WTC11 (cell line): Measurements from ENCODE around the gene IFITM10. TPM values are rescaled to one million over a fixed set of nuclear protein-coding genes. Genes with fewer than 3 reads are reported as not detected.

Experiments
- ATAC-seq: fragments of 200-7000 bp; cut with Tn5 transposase; 2 replicates; pipeline ENCODE4 v1.10.0; 2021; ENCODE audit warnings: mild to moderate bottlenecking, moderate library complexity
- CTCF ChIA-PET: fragments of 300-600 bp; sonication (Branson Sonifier 250); formaldehyde crosslinking; loops from one replicate; lab custom pipeline; 2021; ENCODE audit warnings: antibody characterized with exemption; lab: Charles Lee
- POLR2A ChIA-PET: fragments of 350-600 bp; sonication (Branson Sonifier 250); formaldehyde crosslinking; loops from one replicate; lab custom pipeline; 2021; ENCODE audit warnings: antibody characterized with exemption; lab: Charles Lee
- DNase-seq: peaks from one replicate; pipeline ENCODE4 v3.0.0; 2021; ENCODE audit warnings: low spot score
- H3K27ac Mint-ChIP-seq: 2 replicates; pipeline ENCODE4 v1.8.0; 2021; ENCODE audit warnings: mixed read lengths
- H3K27me3 Mint-ChIP-seq: 2 replicates; pipeline ENCODE4 v1.8.0; 2021; ENCODE audit warnings: low read depth, mild to moderate bottlenecking, moderate library complexity, mixed read lengths
- H3K36me3 Mint-ChIP-seq: 2 replicates; pipeline ENCODE4 v1.8.0; 2021; ENCODE audit warnings: mixed read lengths
- H3K4me1 Mint-ChIP-seq: 2 replicates; pipeline ENCODE4 v1.8.0; 2022; ENCODE audit warnings: mixed read lengths
- H3K4me3 Mint-ChIP-seq: 2 replicates; pipeline ENCODE4 v1.8.0; 2021; ENCODE audit warnings: mild to moderate bottlenecking, moderate library complexity, mixed read lengths
- H3K9me3 Mint-ChIP-seq: 2 replicates; pipeline ENCODE4 v1.8.0; 2021; ENCODE audit warnings: mixed read lengths
- CBFB ChIP-seq: sonication (generic); formaldehyde crosslinking; IDR thresholded peaks from 2 replicates; pipeline ENCODE4 v1.8.1; 2022; ENCODE audit warnings: mild to moderate bottlenecking, low read depth, missing genetic modification reagents
- CREB1 ChIP-seq: sonication (generic); formaldehyde crosslinking; IDR thresholded peaks from 2 replicates; pipeline ENCODE4 v1.8.0; 2023; ENCODE audit warnings: mild to moderate bottlenecking, missing genetic modification reagents
- CREM ChIP-seq: sonication (generic); formaldehyde crosslinking; IDR thresholded peaks from 2 replicates; pipeline ENCODE4 v1.8.1; 2022; ENCODE audit warnings: mild to moderate bottlenecking, missing genetic modification reagents, moderate library complexity
- E2F5 ChIP-seq: sonication (generic); formaldehyde crosslinking; IDR thresholded peaks from 2 replicates; pipeline ENCODE4 v1.8.1; 2022; ENCODE audit warnings: mild to moderate bottlenecking, moderate library complexity, missing genetic modification reagents
- FOXJ3 ChIP-seq: sonication (generic); formaldehyde crosslinking; IDR thresholded peaks from 2 replicates; pipeline ENCODE4 v1.9.0; 2021; ENCODE audit warnings: missing genetic modification reagents, mild to moderate bottlenecking, borderline replicate concordance
- FOXP4 ChIP-seq: sonication (generic); formaldehyde crosslinking; IDR thresholded peaks from 2 replicates; pipeline ENCODE4 v1.8.0; 2022; ENCODE audit warnings: mild to moderate bottlenecking, missing genetic modification reagents
- HMGA2 ChIP-seq: fragments of 250-450 bp; sonication (Bioruptor Pico); IDR thresholded peaks from 2 replicates; pipeline ENCODE4 v1.4.0; 2021; ENCODE audit warnings: mild to moderate bottlenecking, moderate library complexity
- IRF1 ChIP-seq: sonication (generic); formaldehyde crosslinking; IDR thresholded peaks from 2 replicates; pipeline ENCODE4 v1.8.0; 2023; ENCODE audit warnings: missing genetic modification reagents
- NFATC4 ChIP-seq: fragments of 250-450 bp; sonication (Bioruptor Pico); IDR thresholded peaks from 2 replicates; pipeline ENCODE4 v1.9.0; 2021; ENCODE audit warnings: mild to moderate bottlenecking
- NR1H2 ChIP-seq: sonication (generic); formaldehyde crosslinking; IDR thresholded peaks from 2 replicates; pipeline ENCODE4 v1.9.0; 2021; ENCODE audit warnings: mild to moderate bottlenecking, moderate library complexity, missing genetic modification reagents
- RELA ChIP-seq: sonication (generic); formaldehyde crosslinking; IDR thresholded peaks from 2 replicates; pipeline ENCODE4 v1.8.1; 2022; ENCODE audit warnings: missing genetic modification reagents, mild to moderate bottlenecking, borderline replicate concordance
- SMAD4 ChIP-seq: sonication (generic); formaldehyde crosslinking; IDR thresholded peaks from 2 replicates; pipeline ENCODE4 v1.8.0; 2022; ENCODE audit warnings: mild to moderate bottlenecking, missing genetic modification reagents
- TCF7 ChIP-seq: sonication (generic); formaldehyde crosslinking; IDR thresholded peaks from 2 replicates; pipeline ENCODE4 v1.8.0; 2022; ENCODE audit warnings: mild to moderate bottlenecking, low read depth, missing genetic modification reagents, moderate library complexity
- TEAD1 ChIP-seq: sonication (generic); formaldehyde crosslinking; IDR thresholded peaks from 2 replicates; pipeline ENCODE4 v1.8.0; 2022; ENCODE audit warnings: mild to moderate bottlenecking, missing genetic modification reagents
- TEAD4 ChIP-seq: sonication (generic); formaldehyde crosslinking; IDR thresholded peaks from 2 replicates; pipeline ENCODE4 v1.8.0; 2022; ENCODE audit warnings: mild to moderate bottlenecking, missing genetic modification reagents
- USF1 ChIP-seq: sonication (generic); formaldehyde crosslinking; IDR thresholded peaks from 2 replicates; pipeline ENCODE4 v1.8.0; 2022; ENCODE audit warnings: mild to moderate bottlenecking, missing genetic modification reagents
- ZNF138 ChIP-seq: sonication (generic); formaldehyde crosslinking; conservative IDR thresholded peaks from 2 replicates; pipeline ENCODE4 v1.8.1; 2022; ENCODE audit warnings: mild to moderate bottlenecking, moderate library complexity, missing genetic modification reagents
- ZNF263 ChIP-seq: sonication (generic); formaldehyde crosslinking; IDR thresholded peaks from 2 replicates; pipeline ENCODE4 v1.8.1; 2022; ENCODE audit warnings: low read depth, mild to moderate bottlenecking, moderate library complexity, missing genetic modification reagents
- ZNF396 ChIP-seq: fragments of 250-450 bp; sonication (Bioruptor Pico); IDR thresholded peaks from 2 replicates; pipeline ENCODE4 v1.8.0; 2021; ENCODE audit warnings: mild to moderate bottlenecking, moderate library complexity, borderline replicate concordance
- ZNF416 ChIP-seq: fragments of 250-450 bp; sonication (Bioruptor Pico); IDR thresholded peaks from 2 replicates; pipeline ENCODE4 v1.9.0; 2021; ENCODE audit warnings: mild to moderate bottlenecking, inconsistent platforms
- total RNA-seq: library from RNA; stranded (reverse); gene quantifications from 3 replicates; pipeline ENCODE4 v1.2.3, GENCODE V29; 2021
- TF ChIP-seq, protein P1 (sequence below): sonication (generic); formaldehyde crosslinking; IDR thresholded peaks from 2 replicates; pipeline ENCODE4 v1.8.1; 2022; ENCODE audit warnings: low read depth, mild to moderate bottlenecking, moderate library complexity, missing genetic modification reagents, borderline replicate concordance
- TF ChIP-seq, protein P2 (sequence below): sonication (generic); formaldehyde crosslinking; IDR thresholded peaks from 2 replicates; pipeline ENCODE4 v1.8.0; 2022; ENCODE audit warnings: mild to moderate bottlenecking, missing genetic modification reagents
- TF ChIP-seq, protein P3 (sequence below): sonication (generic); formaldehyde crosslinking; IDR thresholded peaks from 2 replicates; pipeline ENCODE4 v1.8.1; 2023; ENCODE audit warnings: mild to moderate bottlenecking, missing genetic modification reagents, moderate library complexity
- TF ChIP-seq, protein P4 (sequence below): sonication (generic); formaldehyde crosslinking; IDR thresholded peaks from 2 replicates; pipeline ENCODE4 v1.8.1; 2023; ENCODE audit warnings: mild to moderate bottlenecking, moderate library complexity, missing genetic modification reagents

Gene IFITM10
- total RNA-seq, 1 experiment from 2014 or later = 1.7 TPM

GRCh38 chr11:1776944-1777715, 26.7 kb upstream of the IFITM10 start:
- no peak for TF ChIP-seq SMAD4 (CRISPR knock-in tag)
- no peak for TF ChIP-seq TEAD1 (CRISPR knock-in tag)
- TF ChIP-seq, protein P1, sequence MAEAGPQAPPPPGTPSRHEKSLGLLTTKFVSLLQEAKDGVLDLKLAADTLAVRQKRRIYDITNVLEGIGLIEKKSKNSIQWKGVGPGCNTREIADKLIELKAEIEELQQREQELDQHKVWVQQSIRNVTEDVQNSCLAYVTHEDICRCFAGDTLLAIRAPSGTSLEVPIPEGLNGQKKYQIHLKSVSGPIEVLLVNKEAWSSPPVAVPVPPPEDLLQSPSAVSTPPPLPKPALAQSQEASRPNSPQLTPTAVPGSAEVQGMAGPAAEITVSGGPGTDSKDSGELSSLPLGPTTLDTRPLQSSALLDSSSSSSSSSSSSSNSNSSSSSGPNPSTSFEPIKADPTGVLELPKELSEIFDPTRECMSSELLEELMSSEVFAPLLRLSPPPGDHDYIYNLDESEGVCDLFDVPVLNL (CRISPR knock-in tag) = no peak
- no peak for TF ChIP-seq ZNF396 (CRISPR knock-in tag)
- TF ChIP-seq ZNF138 (CRISPR knock-in tag) = no peak
- TF ChIP-seq, protein P2, sequence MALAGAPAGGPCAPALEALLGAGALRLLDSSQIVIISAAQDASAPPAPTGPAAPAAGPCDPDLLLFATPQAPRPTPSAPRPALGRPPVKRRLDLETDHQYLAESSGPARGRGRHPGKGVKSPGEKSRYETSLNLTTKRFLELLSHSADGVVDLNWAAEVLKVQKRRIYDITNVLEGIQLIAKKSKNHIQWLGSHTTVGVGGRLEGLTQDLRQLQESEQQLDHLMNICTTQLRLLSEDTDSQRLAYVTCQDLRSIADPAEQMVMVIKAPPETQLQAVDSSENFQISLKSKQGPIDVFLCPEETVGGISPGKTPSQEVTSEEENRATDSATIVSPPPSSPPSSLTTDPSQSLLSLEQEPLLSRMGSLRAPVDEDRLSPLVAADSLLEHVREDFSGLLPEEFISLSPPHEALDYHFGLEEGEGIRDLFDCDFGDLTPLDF (CRISPR knock-in tag) = no peak
- no peak for TF ChIP-seq IRF1 (CRISPR knock-in tag)
- no peak for TF ChIP-seq HMGA2 (CRISPR knock-in tag)
- no peak for TF ChIP-seq FOXJ3 (CRISPR knock-in tag)
- no peak for TF ChIP-seq RELA (CRISPR knock-in tag)
- no peak for TF ChIP-seq TEAD4
- no peak for TF ChIP-seq ZNF416 (CRISPR knock-in tag)
- TF ChIP-seq CREM (CRISPR knock-in tag) = no peak
- Mint-ChIP-seq H3K9me3 (peaks cover 4% of the 10 kb centered on the region), H3K36me3 (no peaks in the 10 kb centered on the region), H3K4me1 (peaks cover 13% of the 10 kb centered on the region), H3K27me3 (peaks cover 9% of the 10 kb centered on the region; the same call in 1 of the 2 replicates), H3K4me3 (no peak overlapping the region), H3K27ac (no peak overlapping the region)
- DNase-seq = no peak
- ATAC-seq = no peak
- ChIA-PET CTCF (interaction anchor here (0.7 to 1.6 kb wide), 2 partner anchors 48 to 154 kb away, joined by 3 to 8 read pairs; no protein-coding TSS in a partner anchor), POLR2A (interaction anchor here (0.7 kb wide), 1 partner anchor 207 kb away, joined by 6 read pairs; no protein-coding TSS in a partner anchor)

GRCh38 chr11:1776331-1776851, 26.0 kb upstream of the IFITM10 start:
- Mint-ChIP-seq H3K4me1 (peaks cover 19% of the 10 kb centered on the region), H3K4me3 (no peak overlapping the region), H3K27ac (no peak overlapping the region), H3K36me3 (no peaks in the 10 kb centered on the region), H3K9me3 (peaks cover 4% of the 10 kb centered on the region), H3K27me3 (peaks cover 9% of the 10 kb centered on the region; the same call in 1 of the 2 replicates)
- no peak for ATAC-seq
- DNase-seq = no peak
- CTCF ChIA-PET = no interaction called here
- POLR2A ChIA-PET = interaction anchor here (0.7 kb wide), 1 partner anchor 208 kb away, joined by 6 read pairs; no protein-coding TSS in a partner anchor
- TF ChIP-seq ZNF138 (CRISPR knock-in tag) = no peak
- TF ChIP-seq, protein P3, sequence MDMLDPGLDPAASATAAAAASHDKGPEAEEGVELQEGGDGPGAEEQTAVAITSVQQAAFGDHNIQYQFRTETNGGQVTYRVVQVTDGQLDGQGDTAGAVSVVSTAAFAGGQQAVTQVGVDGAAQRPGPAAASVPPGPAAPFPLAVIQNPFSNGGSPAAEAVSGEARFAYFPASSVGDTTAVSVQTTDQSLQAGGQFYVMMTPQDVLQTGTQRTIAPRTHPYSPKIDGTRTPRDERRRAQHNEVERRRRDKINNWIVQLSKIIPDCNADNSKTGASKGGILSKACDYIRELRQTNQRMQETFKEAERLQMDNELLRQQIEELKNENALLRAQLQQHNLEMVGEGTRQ (CRISPR knock-in tag) = no peak
- TF ChIP-seq, protein P4, sequence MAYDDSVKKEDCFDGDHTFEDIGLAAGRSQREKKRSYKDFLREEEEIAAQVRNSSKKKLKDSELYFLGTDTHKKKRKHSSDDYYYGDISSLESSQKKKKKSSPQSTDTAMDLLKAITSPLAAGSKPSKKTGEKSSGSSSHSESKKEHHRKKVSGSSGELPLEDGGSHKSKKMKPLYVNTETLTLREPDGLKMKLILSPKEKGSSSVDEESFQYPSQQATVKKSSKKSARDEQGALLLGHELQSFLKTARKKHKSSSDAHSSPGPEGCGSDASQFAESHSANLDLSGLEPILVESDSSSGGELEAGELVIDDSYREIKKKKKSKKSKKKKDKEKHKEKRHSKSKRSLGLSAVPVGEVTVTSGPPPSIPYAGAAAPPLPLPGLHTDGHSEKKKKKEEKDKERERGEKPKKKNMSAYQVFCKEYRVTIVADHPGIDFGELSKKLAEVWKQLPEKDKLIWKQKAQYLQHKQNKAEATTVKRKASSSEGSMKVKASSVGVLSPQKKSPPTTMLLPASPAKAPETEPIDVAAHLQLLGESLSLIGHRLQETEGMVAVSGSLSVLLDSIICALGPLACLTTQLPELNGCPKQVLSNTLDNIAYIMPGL (CRISPR knock-in tag) = no peak
- TF ChIP-seq E2F5 (CRISPR knock-in tag) = no peak
- no peak for TF ChIP-seq TCF7 (CRISPR knock-in tag)
- TF ChIP-seq ZNF263 (CRISPR knock-in tag) = no peak
- no peak for TF ChIP-seq CBFB (CRISPR knock-in tag)
- TF ChIP-seq USF1 (CRISPR knock-in tag) = no peak
- TF ChIP-seq TEAD4 = no peak
- TF ChIP-seq NFATC4 (CRISPR knock-in tag) = no peak
- TF ChIP-seq NR1H2 (CRISPR knock-in tag) = no peak
- no peak for TF ChIP-seq FOXP4 (CRISPR knock-in tag)
- no peak for TF ChIP-seq CREB1 (CRISPR knock-in tag)
- no peak for TF ChIP-seq TEAD1 (CRISPR knock-in tag)
